Left ventricle myocardium inferior (tissue), 1 donor: ENCODE data around the gene CAMK1D. TPM values are rescaled to one million over a fixed set of nuclear protein-coding genes. Genes with fewer than 3 reads are reported as not detected.

Experiments
- DNase-seq: peaks from one replicate; pipeline ENCODE4 v3.0.0-alpha.2; 2020
- H3K27ac ChIP-seq: fragments of 200-600 bp; replicated peaks from 2 replicates; pipeline ENCODE4 v1.8.0; 2021
- H3K27me3 ChIP-seq: fragments of 200-600 bp; 2 replicates; pipeline ENCODE4 v1.8.0; 2021; ENCODE audit warnings: low read depth
- H3K36me3 ChIP-seq: fragments of 200-600 bp; 2 replicates; pipeline ENCODE4 v1.8.0; 2021
- H3K4me1 ChIP-seq: fragments of 200-600 bp; 2 replicates; pipeline ENCODE4 v1.8.0; 2021
- H3K4me3 ChIP-seq: fragments of 200-600 bp; 2 replicates; pipeline ENCODE4 v1.8.0; 2021; ENCODE audit warnings: mild to moderate bottlenecking, moderate library complexity
- H3K9me3 ChIP-seq: fragments of 200-600 bp; replicated peaks from 2 replicates; pipeline ENCODE4 v1.8.0; 2021
- CTCF ChIP-seq: fragments of 200-600 bp; IDR thresholded peaks from 2 replicates; pipeline ENCODE4 v1.8.0; 2021; ENCODE audit warnings: antibody characterized with exemption, mild to moderate bottlenecking, borderline replicate concordance
- intact Hi-C: fragments of 100-400 bp; cut with micrococcal nuclease; formaldehyde crosslinking; loops from one replicate; pipeline ENCODE4 v1.11.0; 2022
- total RNA-seq: library from RNA; stranded (reverse); fragmentation: NEBNext Ultra II Directional; extraction: Animal tissue kit (Norgen Biotek cat#: 25700); gene quantifications from one replicate; pipeline ENCODE4 v1.2.1, GENCODE V29; 2021
- donor health status: DM: no; HTN: yes; CAD: no; lungs with severe emphysema.

CAMK1D gene
- total RNA-seq, 1 donor from 2014 or later: 2.5 TPM

DNA sequence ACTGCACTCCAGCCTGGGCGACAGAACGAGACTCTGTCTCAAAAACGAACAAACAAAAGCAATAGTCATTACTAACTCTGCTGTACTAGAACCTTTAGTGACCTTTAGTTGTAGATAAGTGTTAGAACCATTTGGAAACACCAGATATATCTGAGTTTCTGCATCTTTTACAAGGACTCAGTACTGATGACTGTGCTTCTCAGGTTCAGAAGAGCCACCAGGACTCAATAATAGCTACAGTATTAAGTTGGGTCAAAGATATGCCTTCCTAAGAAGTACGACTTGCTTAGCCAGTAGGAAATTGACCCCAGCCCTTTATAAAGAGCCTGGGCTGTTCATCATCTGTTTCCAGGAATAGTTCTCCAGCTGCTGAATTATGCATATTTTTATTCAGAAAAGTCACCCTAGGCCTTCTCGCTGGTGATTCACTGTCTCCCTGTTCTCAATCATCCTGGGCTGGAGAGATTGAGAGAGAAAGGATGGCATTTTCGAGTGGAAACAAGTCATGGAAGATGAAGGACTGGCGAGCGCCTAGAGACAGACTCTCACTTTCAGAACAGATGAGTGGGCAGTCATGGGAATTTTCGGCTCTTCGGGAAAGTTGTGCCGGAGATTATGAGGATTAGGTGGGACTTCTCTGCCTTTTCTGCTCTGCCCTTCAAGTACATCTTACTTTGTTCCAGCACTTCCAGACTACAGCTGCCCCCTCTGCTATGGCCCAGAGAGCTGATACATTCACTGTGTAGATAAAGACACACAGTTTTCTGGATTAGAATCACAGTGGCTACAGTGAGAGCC lies 336.1 kb downstream of the CAMK1D start:
- H3K36me3 ChIP-seq: no peaks in the 10 kb centered on the region
- no peaks in the 10 kb centered on the region for H3K4me1 ChIP-seq
- no peak overlapping the region for H3K4me3 ChIP-seq
- intact Hi-C loops: no loop called here
- DNase-seq: no peak
- no peaks in the 10 kb centered on the region for H3K9me3 ChIP-seq
- no peak for TF ChIP-seq CTCF
- no peak overlapping the region for H3K27ac ChIP-seq
- no peaks in the 10 kb centered on the region for H3K27me3 ChIP-seq

- no peaks in the 10 kb centered on the region for H3K4me1 ChIP-seq
- no peaks in the 10 kb centered on the region for H3K36me3 ChIP-seq
- H3K4me3 ChIP-seq: no peak overlapping the region
- DNase-seq: no peak
- TF ChIP-seq CTCF: no peak
- intact Hi-C loops: no loop called here
- H3K9me3 ChIP-seq: no peaks in the 10 kb centered on the region
- H3K27me3 ChIP-seq: no peaks in the 10 kb centered on the region
- H3K27ac ChIP-seq: no peak overlapping the region
These were observed 338.6 kb downstream of the CAMK1D start for GRCh38 chr10:12687996-12688395.

DNA sequence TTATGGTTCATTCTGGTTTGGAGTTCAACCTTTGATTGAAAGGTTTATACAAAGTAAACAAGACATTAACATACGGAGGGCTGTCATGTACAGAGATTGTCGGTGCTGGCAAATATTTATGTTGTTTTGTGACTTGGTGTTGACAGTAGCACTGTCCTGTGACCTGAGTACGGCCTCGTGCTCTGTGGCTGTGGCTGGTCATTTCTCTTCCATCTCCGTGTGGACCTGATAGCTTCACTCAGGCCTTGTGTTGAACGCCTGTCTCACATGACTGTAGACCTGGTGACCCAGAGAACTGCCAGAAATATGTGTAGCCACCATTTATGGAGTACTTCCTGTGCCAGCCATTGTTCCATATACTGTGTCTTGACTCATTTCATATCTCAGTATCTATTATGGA lies 340.5 kb downstream of the CAMK1D start:
- H3K36me3 ChIP-seq: no peaks in the 10 kb centered on the region
- H3K9me3 ChIP-seq: no peaks in the 10 kb centered on the region
- no peak for DNase-seq
- intact Hi-C loops: no loop called here
- no peak overlapping the region for H3K27ac ChIP-seq
- no peak for TF ChIP-seq CTCF
- no peaks in the 10 kb centered on the region for H3K27me3 ChIP-seq
- no peaks in the 10 kb centered on the region for H3K4me1 ChIP-seq
- no peak overlapping the region for H3K4me3 ChIP-seq

DNA sequence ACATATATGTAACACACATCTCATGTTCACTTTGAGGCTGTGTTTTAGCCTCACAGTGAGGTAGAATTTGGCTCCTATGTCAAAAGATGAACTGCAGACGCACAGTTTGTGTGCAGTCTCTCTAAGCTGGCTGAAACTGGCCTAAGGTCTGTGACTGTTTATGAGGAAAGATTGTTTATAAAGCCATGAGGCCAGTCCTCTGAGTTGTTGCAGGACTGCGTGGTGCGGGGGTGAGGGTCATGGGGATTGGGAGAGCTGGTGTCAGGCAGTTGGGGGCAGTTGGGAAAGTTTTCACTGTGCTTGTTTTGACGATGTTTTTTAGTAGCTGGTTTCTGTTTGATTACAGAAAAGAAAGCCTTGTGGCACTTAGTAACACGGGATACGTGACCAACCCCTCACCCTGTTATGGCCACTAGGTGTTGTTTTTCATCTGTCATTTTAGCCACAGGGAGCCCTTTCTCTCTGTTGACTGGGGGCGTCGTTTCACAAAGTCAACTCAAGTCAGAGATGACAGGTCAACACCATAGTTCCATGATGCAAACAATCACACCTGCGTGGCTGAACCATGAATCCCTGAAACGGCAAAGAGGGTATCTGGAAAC lies 341.3 kb downstream of the CAMK1D start:
- DNase-seq: no peak
- Histone ChIP-seq H3K9me3 (no peaks in the 10 kb centered on the region), H3K36me3 (no peaks in the 10 kb centered on the region), H3K27me3 (no peaks in the 10 kb centered on the region), H3K4me1 (no peaks in the 10 kb centered on the region), H3K4me3 (no peak overlapping the region), H3K27ac (no peak overlapping the region)
- TF ChIP-seq CTCF: no peak
- intact Hi-C loops: no loop called here

- Histone ChIP-seq H3K27me3 (no peaks in the 10 kb centered on the region), H3K36me3 (no peaks in the 10 kb centered on the region), H3K9me3 (no peaks in the 10 kb centered on the region), H3K4me1 (no peaks in the 10 kb centered on the region), H3K4me3 (no peak overlapping the region), H3K27ac (no peak overlapping the region)
- no peak for TF ChIP-seq CTCF
- DNase-seq: no peak
- intact Hi-C loops: no loop called here
These were observed 342.2 kb downstream of the CAMK1D start for GRCh38 chr10:12691596-12691995.
